RWPE1 (cell line): ENCODE measurements around the gene SLC2A10.

Source experiments
- CTCF ChIA-PET: fragments of 350-600 bp; sonication (Branson Sonifier 250); formaldehyde crosslinking; extraction: SDS; loops from one replicate; lab custom pipeline; 2021; lab: Yijun Ruan, JAX
- POLR2A ChIA-PET: fragments of 400-600 bp; formaldehyde crosslinking; extraction: SDS; loops from one replicate; lab custom pipeline; 2020; ENCODE audit warnings: antibody characterized with exemption; ENCODE audit not compliant: low non-redundant PET; lab: Yijun Ruan, JAX
- DNase-seq: peaks from one replicate; pipeline ENCODE4 v3.0.0; 2012; ENCODE audit warnings: low spot score
- H3K27ac ChIP-seq: fragments of 450-650 bp; 2 replicates; pipeline ENCODE4 v1.5.1; 2017
- TF ChIP-seq, protein P1 (sequence below): fragments of 450-650 bp; conservative IDR thresholded peaks from 2 replicates; pipeline ENCODE4 v1.5.1; 2017; ENCODE audit warnings: low read depth, mild to moderate bottlenecking

The SLC2A10 gene

DNA sequence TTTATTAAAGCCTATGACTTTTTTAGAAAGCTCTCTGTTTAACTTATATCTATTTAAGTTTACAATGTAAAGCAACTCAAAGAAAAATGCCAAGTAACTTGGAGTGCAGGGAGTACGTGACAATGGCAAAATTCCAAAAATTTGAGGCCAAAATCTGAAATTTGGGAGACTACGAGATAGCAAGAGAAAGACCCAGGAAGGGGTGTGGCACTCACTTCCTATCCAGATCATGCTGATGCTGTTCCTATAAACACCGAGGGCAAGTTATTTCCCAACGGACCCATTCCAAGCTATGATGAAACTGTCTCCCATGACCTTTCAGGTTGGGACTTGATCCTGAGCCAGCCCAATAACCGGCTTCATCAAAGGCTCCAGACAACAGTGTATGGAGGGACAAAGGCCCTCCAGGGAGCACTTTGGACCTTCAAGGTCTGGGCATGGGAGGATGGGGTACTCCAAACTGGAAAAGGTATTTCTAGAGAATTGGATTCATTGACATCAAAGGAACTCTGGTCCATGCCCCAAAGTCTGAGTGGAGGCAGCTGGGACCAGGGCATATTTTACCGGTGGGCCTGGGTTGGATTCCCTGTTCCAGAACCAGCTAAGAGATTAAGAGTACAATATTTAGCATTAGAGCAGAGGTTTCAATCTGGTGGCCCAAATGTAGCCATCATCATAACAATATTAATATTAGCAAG, 42.5 kb upstream of the SLC2A10 start:
- peak; percentile 81 for DNase-seq
- TF ChIP-seq, protein P1, sequence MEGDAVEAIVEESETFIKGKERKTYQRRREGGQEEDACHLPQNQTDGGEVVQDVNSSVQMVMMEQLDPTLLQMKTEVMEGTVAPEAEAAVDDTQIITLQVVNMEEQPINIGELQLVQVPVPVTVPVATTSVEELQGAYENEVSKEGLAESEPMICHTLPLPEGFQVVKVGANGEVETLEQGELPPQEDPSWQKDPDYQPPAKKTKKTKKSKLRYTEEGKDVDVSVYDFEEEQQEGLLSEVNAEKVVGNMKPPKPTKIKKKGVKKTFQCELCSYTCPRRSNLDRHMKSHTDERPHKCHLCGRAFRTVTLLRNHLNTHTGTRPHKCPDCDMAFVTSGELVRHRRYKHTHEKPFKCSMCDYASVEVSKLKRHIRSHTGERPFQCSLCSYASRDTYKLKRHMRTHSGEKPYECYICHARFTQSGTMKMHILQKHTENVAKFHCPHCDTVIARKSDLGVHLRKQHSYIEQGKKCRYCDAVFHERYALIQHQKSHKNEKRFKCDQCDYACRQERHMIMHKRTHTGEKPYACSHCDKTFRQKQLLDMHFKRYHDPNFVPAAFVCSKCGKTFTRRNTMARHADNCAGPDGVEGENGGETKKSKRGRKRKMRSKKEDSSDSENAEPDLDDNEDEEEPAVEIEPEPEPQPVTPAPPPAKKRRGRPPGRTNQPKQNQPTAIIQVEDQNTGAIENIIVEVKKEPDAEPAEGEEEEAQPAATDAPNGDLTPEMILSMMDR = no peak
- H3K27ac ChIP-seq = peak overlapping the region; percentile 18; the same call in 1 of the 2 replicates
- CTCF ChIA-PET = interaction anchor here (1.2 kb wide), 2 partner anchors 10 to 14 kb away, joined by 5 to 8 read pairs; no protein-coding TSS in a partner anchor
- POLR2A ChIA-PET = no interaction called here

DNA sequence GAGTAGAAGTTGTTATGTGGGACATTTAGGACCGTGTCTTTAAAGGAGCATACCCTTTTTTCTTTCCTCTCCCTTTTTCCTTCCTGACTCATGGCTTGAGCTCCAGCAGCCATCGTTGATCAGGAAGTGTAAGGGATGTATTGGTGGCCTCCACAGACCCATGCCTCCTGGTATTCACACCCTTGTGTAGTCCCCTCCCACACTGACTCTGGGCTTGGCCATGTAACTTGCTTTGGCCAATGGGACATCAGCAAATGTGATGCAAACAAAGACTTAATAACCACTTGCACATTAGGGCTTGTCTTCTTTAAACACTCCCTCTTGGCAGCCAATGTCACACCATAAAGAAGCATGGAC, 39.2 kb upstream of the SLC2A10 start:
- DNase-seq = no peak
- TF ChIP-seq, protein P1 = no peak
- H3K27ac ChIP-seq = no peak overlapping the region
- CTCF ChIA-PET = no interaction called here
- POLR2A ChIA-PET = no interaction called here

DNA sequence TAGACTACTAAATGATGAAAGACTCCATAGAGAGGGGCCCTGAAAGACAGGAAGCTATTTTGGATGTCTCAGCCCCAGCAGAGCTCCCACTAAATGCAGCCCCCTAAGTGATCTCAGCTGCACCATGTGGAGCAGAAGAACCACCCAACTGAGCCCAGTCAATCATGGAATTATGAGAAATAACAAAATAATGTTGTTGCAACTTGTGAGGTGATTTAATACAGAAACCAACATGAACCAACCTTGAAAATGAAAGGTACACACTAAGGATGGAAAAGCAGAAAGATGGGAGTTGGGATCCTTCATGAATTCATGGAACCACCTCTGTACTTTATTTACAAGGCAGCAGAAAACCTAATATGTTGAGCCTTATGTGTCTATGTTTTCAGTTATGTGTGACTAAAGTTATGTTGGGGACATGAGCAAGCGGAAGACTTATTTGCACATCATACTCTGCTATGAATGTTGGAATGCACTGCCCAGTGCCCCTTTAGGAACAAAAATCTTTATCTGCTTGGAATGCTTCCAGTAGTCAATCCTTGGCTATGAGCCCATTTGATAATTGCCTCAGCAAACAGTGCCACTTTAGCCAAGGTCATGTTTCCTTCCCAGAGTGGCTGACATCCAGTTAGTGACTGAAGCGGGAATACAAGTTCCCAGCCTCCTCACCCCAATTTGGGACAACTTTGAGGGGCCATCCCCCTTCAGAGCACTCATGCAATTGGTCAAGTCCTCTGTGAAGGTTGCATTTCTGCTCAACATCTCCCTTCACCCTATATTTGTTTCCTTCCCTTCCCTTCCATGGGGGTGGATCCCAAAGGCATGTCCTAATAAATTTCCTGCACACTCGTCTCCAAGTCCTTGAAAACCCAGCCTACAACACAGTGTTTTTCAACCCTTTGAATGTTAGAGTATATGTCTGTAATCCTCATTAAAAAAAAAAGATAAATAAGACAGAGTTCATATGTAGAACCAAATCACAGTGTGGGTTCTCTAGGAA, 38.6 kb upstream of the SLC2A10 start:
- POLR2A ChIA-PET = no interaction called here
- H3K27ac ChIP-seq = no peak overlapping the region
- CTCF ChIA-PET = interaction anchor here (0.6 kb wide), 1 partner anchor 17 kb away, joined by 3 read pairs; no protein-coding TSS in a partner anchor
- no peak for DNase-seq
- TF ChIP-seq, protein P1 = no peak

DNA sequence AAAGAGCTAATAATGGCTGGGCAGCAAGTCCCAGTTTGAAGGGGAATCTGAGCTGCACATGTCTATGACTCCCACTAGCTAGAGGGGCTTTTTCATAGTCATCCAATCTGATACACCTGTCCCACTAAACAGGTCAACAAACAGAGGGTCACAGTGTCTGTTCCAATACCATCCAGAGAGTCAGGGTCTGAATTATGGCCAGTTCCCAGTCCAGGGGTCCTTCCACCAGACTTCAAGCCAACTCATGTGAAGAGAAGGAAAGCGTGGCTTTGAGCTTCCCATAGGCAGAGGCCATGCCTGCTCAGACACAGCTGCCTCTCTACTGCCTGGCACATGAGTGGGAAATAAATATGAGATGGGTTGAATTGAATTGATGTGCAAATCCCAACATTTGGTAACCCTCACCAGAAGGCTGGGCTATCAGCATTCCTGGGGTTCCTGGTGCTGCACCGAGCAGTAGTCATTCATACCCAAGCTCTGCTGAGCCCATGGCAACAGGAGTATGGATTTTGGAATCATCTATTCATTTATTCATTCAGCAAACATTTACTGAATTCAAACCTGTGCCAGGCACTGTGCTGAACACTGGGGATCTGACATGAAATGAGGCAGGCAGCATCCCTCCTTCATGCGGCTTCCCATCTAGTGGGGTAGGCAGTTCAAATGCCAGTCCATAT, 37.4 kb upstream of the SLC2A10 start:
- no peak for DNase-seq
- TF ChIP-seq, protein P1 = no peak
- CTCF ChIA-PET = interaction anchor here (0.5 to 1.1 kb wide), 4 partner anchors 10 to 1456 kb away, joined by 3 to 4 read pairs (median 4); no protein-coding TSS in a partner anchor
- no peak overlapping the region for H3K27ac ChIP-seq
- POLR2A ChIA-PET = no interaction called here

DNA sequence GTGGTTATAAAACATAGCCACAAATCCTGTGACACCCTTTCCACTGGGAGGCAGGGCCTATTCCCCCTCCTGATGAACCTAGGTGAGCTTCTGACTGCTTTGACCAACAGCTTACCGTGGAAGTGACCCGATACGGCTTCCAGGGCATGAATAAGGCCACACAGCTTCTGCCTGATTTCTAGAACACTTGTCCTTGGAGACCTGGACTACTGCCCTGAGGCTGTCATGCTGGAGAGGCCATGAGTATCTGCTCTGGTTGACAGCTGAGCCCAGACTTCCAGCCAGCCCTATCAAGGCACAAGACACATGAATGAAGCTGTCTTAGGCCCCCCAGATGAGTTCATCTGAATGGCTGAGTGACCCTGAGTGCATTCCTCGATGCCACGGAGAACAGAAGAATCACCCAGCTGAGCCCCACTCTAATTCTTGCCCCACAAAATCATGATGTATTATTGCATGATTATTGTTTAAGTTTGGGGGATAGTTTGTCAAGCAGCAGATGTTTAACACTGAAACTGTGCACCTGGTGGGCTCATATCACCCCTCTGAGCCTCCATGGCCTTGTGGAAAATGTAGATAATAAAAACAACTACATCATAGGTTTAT, 36.8 kb upstream of the SLC2A10 start:
- CTCF ChIA-PET = interaction anchor here (0.5 to 1.1 kb wide), 5 partner anchors 9 to 1455 kb away, joined by 3 to 4 read pairs (median 3); no protein-coding TSS in a partner anchor
- DNase-seq = no peak
- POLR2A ChIA-PET = no interaction called here

More for the DNA sequence above, 36.8 kb upstream of the SLC2A10 start:
- no peak overlapping the region for H3K27ac ChIP-seq
- TF ChIP-seq, protein P1 = no peak
